ENCODE results near the gene CCDC7. TPM values are rescaled to one million over a fixed set of nuclear protein-coding genes. Genes with fewer than 3 reads are reported as not detected.
"Not testable (repeated sequence)": the region's sequence is repeated elsewhere in the genome, so short reads cannot be mapped to it uniquely, and the experiment has no call there.

CCDC7 gene
- total and polyA plus RNA-seq, 12 donors: 1.8 to 31.2 (median 16.9) TPM

GRCh38 chr10:32692174-32692573 is 246.2 kb downstream of the CCDC7 start:
- WGBS, 4 donors: 0 to 92% (median 79%) methylated on average over 1 of the region's 1 CpG
- H3K4me1 ChIP-seq (replicated peaks in 1 of 2): no peaks in the 10 kb centered on the region
- intact Hi-C loops (cut with DNase I): no loop called here
- H3K27me3 ChIP-seq: no peaks in the 10 kb centered on the region
- DNase-seq: no peak
- no peaks in the 10 kb centered on the region for H3K36me3 ChIP-seq (replicated peaks in 1 of 2)
- no peaks in the 10 kb centered on the region for H3K9me3 ChIP-seq (replicated peaks in 1 of 3)
- H3K27ac ChIP-seq: no peak overlapping the region
- no peak for TF ChIP-seq POLR2A (IDR thresholded peaks at IDR 0.05)
- TF ChIP-seq CTCF (IDR thresholded peaks at IDR 0.05): no peak
- no peak overlapping the region for H3K4me3 ChIP-seq

GRCh38 chr10:32693441-32693979 is 247.6 kb downstream of the CCDC7 start:
- WGBS, 4 donors: 88 to 92% (median 90%) methylated on average over 4 of the region's 4 CpGs
- intact Hi-C loops (cut with DNase I): no loop called here
- no peaks in the 10 kb centered on the region for H3K9me3 ChIP-seq (replicated peaks in 1 of 3)
- H3K36me3 ChIP-seq (replicated peaks in 1 of 2): no peaks in the 10 kb centered on the region
- no peaks in the 10 kb centered on the region for H3K4me1 ChIP-seq (replicated peaks in 1 of 2)
- no peaks in the 10 kb centered on the region for H3K27me3 ChIP-seq
- TF ChIP-seq CTCF (IDR thresholded peaks at IDR 0.05) (no peak), POLR2A (IDR thresholded peaks at IDR 0.05) (no peak)
- H3K4me3 ChIP-seq: no peak overlapping the region
- no peak overlapping the region for H3K27ac ChIP-seq
- DNase-seq: no peak

GRCh38 chr10:32699683-32700082 is 253.7 kb downstream of the CCDC7 start:
- H3K27ac ChIP-seq; H3K27me3 ChIP-seq; intact Hi-C loops (cut with DNase I); DNase-seq; H3K4me3 ChIP-seq; H3K9me3 ChIP-seq (replicated peaks in 1 of 3); H3K36me3 ChIP-seq (replicated peaks in 1 of 2); H3K4me1 ChIP-seq (replicated peaks in 1 of 2): not testable (repeated sequence)
- 91 to 97% (median 93%) methylated on average over 2 of the region's 2 CpGs for WGBS, 4 donors

- intact Hi-C loops (cut with DNase I): no loop called here
- Histone ChIP-seq H3K4me3 (no peak overlapping the region), H3K9me3 (replicated peaks in 1 of 3) (no peaks in the 10 kb centered on the region), H3K27me3 (no peaks in the 10 kb centered on the region), H3K36me3 (replicated peaks in 1 of 2) (no peaks in the 10 kb centered on the region), H3K4me1 (replicated peaks in 1 of 2) (no peaks in the 10 kb centered on the region), H3K27ac (no peak overlapping the region)
- TF ChIP-seq POLR2A (IDR thresholded peaks at IDR 0.05) (no peak), CTCF (IDR thresholded peaks at IDR 0.05) (no peak)
- 68 to 79% (median 71%) methylated on average over 1 of the region's 1 CpG for WGBS, 4 donors
- no peak for DNase-seq
Observed at GRCh38 chr10:32713560-32713959, 267.6 kb downstream of the CCDC7 start.

GRCh38 chr10:32731527-32731926 is 285.6 kb downstream of the CCDC7 start:
- no peak overlapping the region for H3K27ac ChIP-seq
- WGBS, 4 donors: 88 to 98% (median 96%) methylated on average over 9 of the region's 9 CpGs
- no peak overlapping the region for H3K4me3 ChIP-seq
- intact Hi-C loops (cut with DNase I): no loop called here
- H3K36me3 ChIP-seq (replicated peaks in 1 of 2): no peaks in the 10 kb centered on the region
- DNase-seq: no peak
- H3K27me3 ChIP-seq: no peaks in the 10 kb centered on the region
- H3K4me1 ChIP-seq (replicated peaks in 1 of 2): no peaks in the 10 kb centered on the region
- TF ChIP-seq POLR2A (IDR thresholded peaks at IDR 0.05): no peak
- TF ChIP-seq CTCF (IDR thresholded peaks at IDR 0.05): no peak
- no peaks in the 10 kb centered on the region for H3K9me3 ChIP-seq (replicated peaks in 1 of 3)

Measured in adrenal gland (tissue), 12 donors.